Keratinocyte (primary cell): ENCODE results near the gene AKAP13. TPM values are rescaled to one million over a fixed set of nuclear protein-coding genes. Genes with fewer than 3 reads are reported as not detected.

Experiments
- DNase-seq: peaks from one replicate; pipeline ENCODE4 v3.0.0-alpha.2; 2011; ENCODE audit warnings: low read depth, missing footprints, low spot score
- FAIRE-seq: peaks from 2 replicates; lab custom pipeline; 2011; peaks lifted over from hg19 to GRCh38; lab: Jason Lieb, UNC
- H2AFZ ChIP-seq: 2 replicates; pipeline ENCODE4 v1.6.0; 2012; ENCODE audit warnings: low read length, control low read depth, inconsistent platforms; ENCODE audit not compliant: control insufficient read depth
- H3K27ac ChIP-seq: 2 replicates; pipeline ENCODE4 v1.5.1; 2011; ENCODE audit warnings: low read length; ENCODE audit not compliant: control insufficient read depth, insufficient read depth
- H3K27me3 ChIP-seq: 3 replicates; pipeline ENCODE4 v1.6.0; 2011; ENCODE audit warnings: low read length; ENCODE audit not compliant: control insufficient read depth, insufficient read depth; ENCODE audit errors: extremely low read depth
- H3K36me3 ChIP-seq, 2 experiments: 2 replicates in 1 of 2; 3 replicates in 1 of 2; pipeline ENCODE4 v1.5.1; 2011; ENCODE audit warnings: low read length in 2 of 2, mild to moderate bottlenecking in 1 of 2; ENCODE audit not compliant: control insufficient read depth in 2 of 2, insufficient read depth in 2 of 2; ENCODE audit errors: extremely low read depth in 1 of 2
- H3K4me1 ChIP-seq: 3 replicates; pipeline ENCODE4 v1.5.1; 2011; ENCODE audit warnings: low read length; ENCODE audit not compliant: control insufficient read depth, insufficient read depth; ENCODE audit errors: extremely low read depth
- H3K4me2 ChIP-seq: 3 replicates; pipeline ENCODE4 v1.6.0; 2011; ENCODE audit warnings: low read depth, low read length; ENCODE audit not compliant: control insufficient read depth, insufficient read depth; ENCODE audit errors: extremely low read depth
- H3K4me3 ChIP-seq, 3 experiments: fragments of 200-600 bp in 1 of 3; sonication (generic) in 1 of 3; 2 replicates in 2 of 3; 3 replicates in 1 of 3; pipeline ENCODE4 v1.5.1; 2011 to 2016; ENCODE audit warnings: low read length in 3 of 3, mild to moderate bottlenecking in 3 of 3, control low read depth in 2 of 3, inconsistent platforms in 1 of 3, low read depth in 1 of 3, mixed read lengths in 1 of 3, mixed run types in 1 of 3, moderate library complexity in 1 of 3; ENCODE audit not compliant: control insufficient read depth in 2 of 3, insufficient read depth in 2 of 3; ENCODE audit errors: extremely low read depth in 1 of 3
- H3K79me2 ChIP-seq: 2 replicates; pipeline ENCODE4 v1.6.0; 2012; ENCODE audit warnings: low read length; ENCODE audit not compliant: control insufficient read depth, insufficient read depth
- H3K9ac ChIP-seq: 3 replicates; pipeline ENCODE4 v1.6.0; 2011; ENCODE audit warnings: low read length; ENCODE audit not compliant: control insufficient read depth, insufficient read depth; ENCODE audit errors: extremely low read depth
- H3K9me1 ChIP-seq: 3 replicates; pipeline ENCODE4 v1.6.0; 2011; ENCODE audit warnings: low read length; ENCODE audit not compliant: control insufficient read depth, insufficient read depth; ENCODE audit errors: extremely low read depth
- H3K9me3 ChIP-seq: 2 replicates; pipeline ENCODE4 v1.5.1; 2012; ENCODE audit warnings: low read depth, low read length; ENCODE audit not compliant: control insufficient read depth
- H4K20me1 ChIP-seq: 3 replicates; pipeline ENCODE4 v1.6.0; 2011; ENCODE audit warnings: low read length; ENCODE audit not compliant: control insufficient read depth, insufficient read depth; ENCODE audit errors: extremely low read depth
- CTCF ChIP-seq, 3 experiments: IDR thresholded peaks in 1 of 3; conservative IDR thresholded peaks in 1 of 3; optimal IDR thresholded peaks in 1 of 3; 2 replicates in 2 of 3; 3 replicates in 1 of 3; pipeline versions ENCODE3 to v1.5.1; 2011; ENCODE audit warnings: low read length in 3 of 3, mild to moderate bottlenecking in 3 of 3, moderate library complexity in 2 of 3, control low read depth in 1 of 3, inconsistent platforms in 1 of 3; ENCODE audit not compliant: insufficient read depth in 2 of 3; ENCODE audit errors: extremely low read depth in 1 of 3
- EZH2 ChIP-seq: IDR thresholded peaks from one replicate; pipeline ENCODE4 v1.6.1; 2012; ENCODE audit warnings: inconsistent platforms, mild to moderate bottlenecking, low read length, moderate library complexity
- dilution Hi-C: fragments of 300-500 bp; cut with MboI; formaldehyde crosslinking; loops from one replicate; pipeline ENCODE4 v1.7.0; 2020; ENCODE audit warnings: low sequenced_read_pairs; ENCODE audit not compliant: extremely low pct_ligation_motif_present
- polyA plus RNA-seq, 5 experiments: library from polyadenylated mRNA; depleted of rRNA in 3 of 5; stranded (reverse) in 3 of 5; stranded (forward) in 1 of 5; unstranded in 1 of 5; fragments of >200 nt; gene quantifications; 1 replicate in 1 of 5; 2 replicates in 3 of 5; 3 replicates in 1 of 5; pipeline versions ENCODE4 v1.2.1 to v1.2.3, GENCODE V29; 2011 to 2012; ENCODE audit warnings: missing spikeins in 2 of 5, low read depth in 1 of 5, low replicate concordance in 1 of 5

AKAP13 gene
- polyA plus RNA-seq, 1 donor (not counting 4 experiments of a cell fraction or from before 2014, with no cell fraction given), result 16.7 TPM

GRCh38 chr15:85746641-85747040, 366.2 kb downstream of the AKAP13 start:
- no peak for FAIRE-seq
- DNase-seq, result no peak

GRCh38 chr15:85748176-85748575, 367.8 kb downstream of the AKAP13 start:
- no peaks in the 10 kb centered on the region for H3K27me3 ChIP-seq
- H3K9me1 ChIP-seq, result peaks cover 3% of the 10 kb centered on the region
- H3K79me2 ChIP-seq, result no peaks in the 10 kb centered on the region
- DNase-seq, result no peak
- H4K20me1 ChIP-seq, result no peaks in the 10 kb centered on the region
- no peak overlapping the region for H3K9ac ChIP-seq
- H3K27ac ChIP-seq, result no peak overlapping the region
- no peak for FAIRE-seq
- no peak overlapping the region for H3K4me2 ChIP-seq
- dilution Hi-C loops, result no loop called here
- no peaks in the 10 kb centered on the region for H3K9me3 ChIP-seq
- peaks cover 29% of the 10 kb centered on the region for H3K4me1 ChIP-seq
- peaks cover 18 to 21% of the 10 kb centered on the region in 2 experiments for H3K36me3 ChIP-seq
- TF ChIP-seq EZH2 (no peak), CTCF (optimal IDR thresholded peaks at IDR 0.05 in 1 of 3, IDR thresholded peaks at IDR 0.05 in 1 of 3, conservative IDR thresholded peaks at IDR 0.05 in 1 of 3; ENCODE audit: extremely low read depth in 1 of 3, insufficient read depth in 2 of 3, low read length in 3 of 3) (no peak)
- H3K4me3 ChIP-seq, result no peak overlapping the region
- no peak overlapping the region for H2AFZ ChIP-seq

More at GRCh38 chr15:85746641-85747040, 366.2 kb downstream of the AKAP13 start:
- Histone ChIP-seq H2AFZ (no peak overlapping the region), H3K36me3 (peaks cover 18 to 23% of the 10 kb centered on the region in 2 experiments), H3K9me1 (peaks cover 3% of the 10 kb centered on the region), H3K4me1 (peaks cover 14% of the 10 kb centered on the region), H3K4me3 (no peak overlapping the region), H3K9me3 (no peaks in the 10 kb centered on the region), H3K4me2 (no peak overlapping the region), H4K20me1 (no peaks in the 10 kb centered on the region), H3K9ac (no peak overlapping the region), H3K27me3 (no peaks in the 10 kb centered on the region), H3K27ac (no peak overlapping the region), H3K79me2 (no peaks in the 10 kb centered on the region)
- TF ChIP-seq CTCF (optimal IDR thresholded peaks at IDR 0.05 in 1 of 3, IDR thresholded peaks at IDR 0.05 in 1 of 3, conservative IDR thresholded peaks at IDR 0.05 in 1 of 3; ENCODE audit: extremely low read depth in 1 of 3, insufficient read depth in 2 of 3, low read length in 3 of 3) (no peak), EZH2 (no peak)
- dilution Hi-C loops, result no loop called here
